Measurements from ENCODE around the gene RNF130. TPM values are rescaled to one million over a fixed set of nuclear protein-coding genes. Genes with fewer than 3 reads are reported as not detected.

RNF130 gene
- total RNA-seq, 1 donor from 2014 or later = 43.4 TPM

DNA sequence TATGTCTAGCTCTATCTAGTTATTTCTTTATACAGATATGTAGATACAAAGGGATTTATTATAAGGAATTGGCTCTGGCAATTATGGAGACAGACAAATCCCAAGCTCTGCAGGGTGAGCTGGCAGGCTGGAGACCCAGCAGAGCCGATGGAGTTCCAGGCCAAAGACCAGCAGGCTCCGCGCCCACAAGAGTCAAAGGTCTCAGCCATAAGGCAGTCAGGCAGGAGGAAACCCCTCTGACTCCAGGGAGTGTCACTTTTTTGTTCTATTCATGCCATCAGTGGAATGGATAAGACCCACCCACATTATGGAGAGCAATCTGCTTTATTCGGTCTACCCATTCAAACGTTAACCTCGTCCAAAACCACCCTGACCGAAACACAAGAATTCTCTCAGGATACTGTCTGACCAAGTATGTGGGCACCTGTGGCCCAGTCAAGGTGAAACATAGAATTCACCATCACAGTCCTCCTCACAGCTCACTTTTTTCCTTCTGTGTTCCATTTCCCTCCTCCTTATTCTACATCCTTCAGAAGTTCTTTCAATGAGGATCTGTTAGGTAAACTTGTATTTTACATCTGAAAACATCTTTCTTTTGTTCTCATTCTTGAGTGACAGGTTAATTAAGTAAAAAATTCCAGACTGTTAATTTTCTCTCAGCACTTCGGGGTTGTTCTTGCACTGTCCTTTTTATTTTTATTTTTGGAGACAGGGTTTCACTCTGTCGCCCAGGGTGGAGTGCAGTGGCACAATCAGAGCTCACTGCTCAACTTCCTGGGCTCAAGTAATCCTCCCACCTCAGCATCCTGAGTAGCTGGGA is 21.2 kb downstream of the RNF130 start:
- Mint-ChIP-seq H3K4me3 (ENCODE audit: unreplicated experiment) (no peak overlapping the region), H3K36me3 (ENCODE audit: low read depth) (peaks cover 4% of the 10 kb centered on the region), H3K27me3 (ENCODE audit: low read depth) (no peaks in the 10 kb centered on the region), H3K4me1 (ENCODE audit: low read depth) (peaks cover 35% of the 10 kb centered on the region), H3K9me3 (ENCODE audit: low read depth) (no peaks in the 10 kb centered on the region), H3K27ac (ENCODE audit: unreplicated experiment) (no peak overlapping the region)
- TF ChIP-seq, protein P1, sequence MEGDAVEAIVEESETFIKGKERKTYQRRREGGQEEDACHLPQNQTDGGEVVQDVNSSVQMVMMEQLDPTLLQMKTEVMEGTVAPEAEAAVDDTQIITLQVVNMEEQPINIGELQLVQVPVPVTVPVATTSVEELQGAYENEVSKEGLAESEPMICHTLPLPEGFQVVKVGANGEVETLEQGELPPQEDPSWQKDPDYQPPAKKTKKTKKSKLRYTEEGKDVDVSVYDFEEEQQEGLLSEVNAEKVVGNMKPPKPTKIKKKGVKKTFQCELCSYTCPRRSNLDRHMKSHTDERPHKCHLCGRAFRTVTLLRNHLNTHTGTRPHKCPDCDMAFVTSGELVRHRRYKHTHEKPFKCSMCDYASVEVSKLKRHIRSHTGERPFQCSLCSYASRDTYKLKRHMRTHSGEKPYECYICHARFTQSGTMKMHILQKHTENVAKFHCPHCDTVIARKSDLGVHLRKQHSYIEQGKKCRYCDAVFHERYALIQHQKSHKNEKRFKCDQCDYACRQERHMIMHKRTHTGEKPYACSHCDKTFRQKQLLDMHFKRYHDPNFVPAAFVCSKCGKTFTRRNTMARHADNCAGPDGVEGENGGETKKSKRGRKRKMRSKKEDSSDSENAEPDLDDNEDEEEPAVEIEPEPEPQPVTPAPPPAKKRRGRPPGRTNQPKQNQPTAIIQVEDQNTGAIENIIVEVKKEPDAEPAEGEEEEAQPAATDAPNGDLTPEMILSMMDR (IDR thresholded peaks at IDR 0.05) = no peak
- no peak for DNase-seq (ENCODE audit: low spot score)

DNA sequence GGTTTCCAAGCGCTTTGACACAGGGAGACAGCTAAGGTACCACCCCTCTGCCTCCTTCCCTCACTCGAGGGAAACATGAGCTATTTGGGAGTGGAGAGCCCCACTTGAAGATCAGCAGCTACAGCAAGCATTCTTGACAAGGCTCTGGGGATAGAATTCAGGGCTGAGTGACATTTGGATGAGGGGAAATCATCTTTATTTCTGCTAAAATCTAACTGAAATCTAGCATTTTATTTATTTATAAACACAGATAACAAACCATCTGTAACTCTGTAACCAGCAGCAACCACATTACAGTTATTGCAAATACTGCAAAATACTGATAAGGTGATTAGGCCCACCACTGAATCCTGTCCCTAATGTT is 22.4 kb downstream of the RNF130 start:
- TF ChIP-seq, protein P1 (IDR thresholded peaks at IDR 0.05) = no peak
- no peak overlapping the region for H3K4me3 Mint-ChIP-seq (ENCODE audit: unreplicated experiment)
- H3K4me1 Mint-ChIP-seq (ENCODE audit: low read depth) = peaks cover 31% of the 10 kb centered on the region
- peaks cover 4% of the 10 kb centered on the region for H3K36me3 Mint-ChIP-seq (ENCODE audit: low read depth)
- H3K27ac Mint-ChIP-seq (ENCODE audit: unreplicated experiment) = no peak overlapping the region
- H3K9me3 Mint-ChIP-seq (ENCODE audit: low read depth) = no peaks in the 10 kb centered on the region
- no peaks in the 10 kb centered on the region for H3K27me3 Mint-ChIP-seq (ENCODE audit: low read depth)
- no peak for DNase-seq (ENCODE audit: low spot score)

DNA sequence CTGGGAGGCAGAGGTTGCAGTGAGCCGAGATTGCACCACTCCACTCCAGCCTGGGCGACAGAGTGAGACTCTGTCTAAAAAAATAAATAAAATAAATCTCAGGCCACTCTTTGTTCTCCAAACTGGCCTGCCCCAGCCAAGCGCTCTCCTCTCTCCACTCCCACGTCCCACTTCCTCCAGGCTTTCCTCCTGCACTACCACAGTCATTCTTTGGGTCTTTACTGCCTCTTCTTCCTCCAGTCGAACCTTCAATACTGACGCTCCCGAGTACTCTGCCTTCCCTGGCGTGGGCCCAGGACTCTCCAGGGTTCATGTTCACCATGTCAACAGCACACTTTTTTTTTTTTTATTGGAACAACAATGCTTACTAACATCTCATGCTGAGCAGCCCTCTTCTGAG is 23.9 kb downstream of the RNF130 start:
- peaks cover 37% of the 10 kb centered on the region for H3K4me1 Mint-ChIP-seq (ENCODE audit: low read depth)
- no peak for DNase-seq (ENCODE audit: low spot score)
- no peak overlapping the region for H3K4me3 Mint-ChIP-seq (ENCODE audit: unreplicated experiment)
- H3K36me3 Mint-ChIP-seq (ENCODE audit: low read depth) = peaks cover 4% of the 10 kb centered on the region
- no peaks in the 10 kb centered on the region for H3K9me3 Mint-ChIP-seq (ENCODE audit: low read depth)
- no peak overlapping the region for H3K27ac Mint-ChIP-seq (ENCODE audit: unreplicated experiment)
- no peaks in the 10 kb centered on the region for H3K27me3 Mint-ChIP-seq (ENCODE audit: low read depth)
- TF ChIP-seq, protein P1 (IDR thresholded peaks at IDR 0.05) = no peak

DNA sequence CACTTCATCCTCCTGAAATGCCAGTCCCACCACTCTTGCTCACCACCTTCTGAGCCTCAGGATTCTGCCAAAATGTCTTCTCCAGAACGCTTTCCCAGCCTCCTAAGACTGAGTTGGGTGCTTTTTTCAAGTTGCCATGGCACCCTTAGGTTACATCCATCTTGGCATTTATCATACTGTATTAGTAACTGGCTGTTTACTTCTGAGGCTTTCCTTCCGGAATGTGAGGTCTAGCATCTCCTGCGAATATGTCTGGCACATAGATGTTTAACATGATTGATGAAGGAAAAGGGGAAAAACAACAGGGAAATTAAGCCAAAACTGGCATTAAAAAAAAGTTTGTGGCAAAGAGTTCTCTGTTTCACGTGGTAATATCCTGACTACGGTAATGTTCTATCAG is 24.9 kb downstream of the RNF130 start:
- H3K27me3 Mint-ChIP-seq (ENCODE audit: low read depth) = no peaks in the 10 kb centered on the region
- H3K4me3 Mint-ChIP-seq (ENCODE audit: unreplicated experiment) = no peak overlapping the region
- TF ChIP-seq, protein P1 (IDR thresholded peaks at IDR 0.05) = no peak
- peaks cover 4% of the 10 kb centered on the region for H3K36me3 Mint-ChIP-seq (ENCODE audit: low read depth)
- no peak overlapping the region for H3K27ac Mint-ChIP-seq (ENCODE audit: unreplicated experiment)
- no peak for DNase-seq (ENCODE audit: low spot score)
- H3K9me3 Mint-ChIP-seq (ENCODE audit: low read depth) = no peaks in the 10 kb centered on the region
- peaks cover 32% of the 10 kb centered on the region for H3K4me1 Mint-ChIP-seq (ENCODE audit: low read depth)

DNA sequence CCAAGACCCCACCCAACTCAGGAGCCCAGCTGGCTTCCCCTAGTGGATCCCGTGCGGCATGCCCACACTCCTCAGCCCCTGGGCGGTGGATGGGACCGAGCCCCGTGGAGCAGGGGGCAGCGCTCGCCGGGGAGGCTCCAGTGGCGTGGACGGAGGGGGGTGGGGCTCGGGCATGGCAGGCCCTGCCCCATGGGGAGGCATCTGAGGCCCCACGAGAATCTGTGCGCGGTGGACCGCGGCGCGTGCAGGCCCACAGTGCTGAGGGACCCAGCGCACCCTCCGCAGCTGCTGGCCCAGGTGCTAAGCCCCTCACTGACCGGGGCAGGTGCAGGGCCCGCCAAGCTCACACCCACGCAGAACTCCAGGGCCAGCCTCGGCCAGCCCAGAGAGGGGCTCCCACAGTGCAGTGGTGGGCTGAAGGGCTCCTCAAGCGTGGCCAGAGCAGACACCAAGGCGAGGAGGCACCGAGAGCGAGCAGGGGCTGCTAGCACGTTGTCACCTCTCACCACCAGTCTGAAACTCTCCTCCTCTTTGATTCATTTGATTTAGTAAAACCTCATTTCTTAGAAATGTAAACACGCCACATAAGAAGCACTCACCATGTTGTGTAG is 25.6 kb downstream of the RNF130 start:
- no peak for DNase-seq (ENCODE audit: low spot score)
- H3K36me3 Mint-ChIP-seq (ENCODE audit: low read depth) = peaks cover 4% of the 10 kb centered on the region
- H3K9me3 Mint-ChIP-seq (ENCODE audit: low read depth) = no peaks in the 10 kb centered on the region
- H3K27ac Mint-ChIP-seq (ENCODE audit: unreplicated experiment) = no peak overlapping the region
- TF ChIP-seq, protein P1 (IDR thresholded peaks at IDR 0.05) = no peak
- peaks cover 35% of the 10 kb centered on the region for H3K4me1 Mint-ChIP-seq (ENCODE audit: low read depth)
- H3K4me3 Mint-ChIP-seq (ENCODE audit: unreplicated experiment) = no peak overlapping the region
- no peaks in the 10 kb centered on the region for H3K27me3 Mint-ChIP-seq (ENCODE audit: low read depth)

Measured in chondrocyte (in vitro differentiated cells).